ENCODE data around the gene NEDD8.

DNA sequence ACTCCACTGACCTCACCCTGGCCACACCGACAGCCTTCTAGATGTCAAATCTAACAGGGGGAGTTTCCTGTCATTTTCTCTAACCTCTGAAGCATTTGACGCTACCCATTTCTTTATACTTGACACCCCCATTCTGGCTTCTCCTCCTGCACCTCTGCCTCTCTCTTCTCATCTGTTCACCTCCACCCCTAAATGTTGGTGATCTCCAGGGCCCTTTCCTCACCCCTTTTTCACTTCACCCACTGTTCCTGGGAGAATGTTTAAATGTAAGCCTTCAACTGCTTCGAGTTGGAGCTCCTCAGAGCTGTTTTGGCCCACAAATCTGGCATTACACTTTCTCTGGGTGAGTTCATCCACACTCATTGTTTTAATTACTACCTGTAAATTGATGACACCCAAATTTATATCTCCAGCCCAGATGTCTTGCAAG lies 39.7 kb upstream of the NEDD8 start:
- TF ChIP-seq TAF1 (IDR thresholded peaks at IDR 0.05; ENCODE audit: low read depth) (no peak), RAD21 (IDR thresholded peaks at IDR 0.05; ENCODE audit: low read depth) (no peak), TEAD4 (IDR thresholded peaks at IDR 0.05) (no peak), EGR1 (IDR thresholded peaks at IDR 0.05) (no peak), EP300 (IDR thresholded peaks at IDR 0.05; ENCODE audit: borderline replicate concordance) (no peak)
- TF ChIP-seq, protein P1, sequence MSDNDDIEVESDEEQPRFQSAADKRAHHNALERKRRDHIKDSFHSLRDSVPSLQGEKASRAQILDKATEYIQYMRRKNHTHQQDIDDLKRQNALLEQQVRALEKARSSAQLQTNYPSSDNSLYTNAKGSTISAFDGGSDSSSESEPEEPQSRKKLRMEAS (IDR thresholded peaks at IDR 0.05), result no peak
- TF ChIP-seq, protein P2, sequence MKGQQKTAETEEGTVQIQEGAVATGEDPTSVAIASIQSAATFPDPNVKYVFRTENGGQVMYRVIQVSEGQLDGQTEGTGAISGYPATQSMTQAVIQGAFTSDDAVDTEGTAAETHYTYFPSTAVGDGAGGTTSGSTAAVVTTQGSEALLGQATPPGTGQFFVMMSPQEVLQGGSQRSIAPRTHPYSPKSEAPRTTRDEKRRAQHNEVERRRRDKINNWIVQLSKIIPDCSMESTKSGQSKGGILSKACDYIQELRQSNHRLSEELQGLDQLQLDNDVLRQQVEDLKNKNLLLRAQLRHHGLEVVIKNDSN (IDR thresholded peaks at IDR 0.05), result no peak
- TF ChIP-seq, protein P3, sequence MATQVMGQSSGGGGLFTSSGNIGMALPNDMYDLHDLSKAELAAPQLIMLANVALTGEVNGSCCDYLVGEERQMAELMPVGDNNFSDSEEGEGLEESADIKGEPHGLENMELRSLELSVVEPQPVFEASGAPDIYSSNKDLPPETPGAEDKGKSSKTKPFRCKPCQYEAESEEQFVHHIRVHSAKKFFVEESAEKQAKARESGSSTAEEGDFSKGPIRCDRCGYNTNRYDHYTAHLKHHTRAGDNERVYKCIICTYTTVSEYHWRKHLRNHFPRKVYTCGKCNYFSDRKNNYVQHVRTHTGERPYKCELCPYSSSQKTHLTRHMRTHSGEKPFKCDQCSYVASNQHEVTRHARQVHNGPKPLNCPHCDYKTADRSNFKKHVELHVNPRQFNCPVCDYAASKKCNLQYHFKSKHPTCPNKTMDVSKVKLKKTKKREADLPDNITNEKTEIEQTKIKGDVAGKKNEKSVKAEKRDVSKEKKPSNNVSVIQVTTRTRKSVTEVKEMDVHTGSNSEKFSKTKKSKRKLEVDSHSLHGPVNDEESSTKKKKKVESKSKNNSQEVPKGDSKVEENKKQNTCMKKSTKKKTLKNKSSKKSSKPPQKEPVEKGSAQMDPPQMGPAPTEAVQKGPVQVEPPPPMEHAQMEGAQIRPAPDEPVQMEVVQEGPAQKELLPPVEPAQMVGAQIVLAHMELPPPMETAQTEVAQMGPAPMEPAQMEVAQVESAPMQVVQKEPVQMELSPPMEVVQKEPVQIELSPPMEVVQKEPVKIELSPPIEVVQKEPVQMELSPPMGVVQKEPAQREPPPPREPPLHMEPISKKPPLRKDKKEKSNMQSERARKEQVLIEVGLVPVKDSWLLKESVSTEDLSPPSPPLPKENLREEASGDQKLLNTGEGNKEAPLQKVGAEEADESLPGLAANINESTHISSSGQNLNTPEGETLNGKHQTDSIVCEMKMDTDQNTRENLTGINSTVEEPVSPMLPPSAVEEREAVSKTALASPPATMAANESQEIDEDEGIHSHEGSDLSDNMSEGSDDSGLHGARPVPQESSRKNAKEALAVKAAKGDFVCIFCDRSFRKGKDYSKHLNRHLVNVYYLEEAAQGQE (IDR thresholded peaks at IDR 0.05; ENCODE audit: low read depth), result no peak

Data from Ishikawa (cell line).